A673 (cell line): ENCODE measurements around the gene FYTTD1.

ENCODE experiments used
- EZH2 ChIP-seq: fragments of 200-600 bp; sonication (generic); IDR thresholded peaks from 2 replicates; pipeline ENCODE4 v1.6.1; 2017; ENCODE audit warnings: borderline replicate concordance, low read depth, mild to moderate bottlenecking, mixed read lengths, antibody characterized with exemption, low read length; ENCODE audit not compliant: poor library complexity, severe bottlenecking
- TF ChIP-seq, protein P1 (sequence below): fragments of 300-800, 200-600 bp; sonication (generic); conservative IDR thresholded peaks from 2 replicates; pipeline ENCODE4 v1.5.1; 2017; ENCODE audit warnings: low read depth, mild to moderate bottlenecking, antibody characterized with exemption, low read length, moderate library complexity, mixed read lengths

DNA sequence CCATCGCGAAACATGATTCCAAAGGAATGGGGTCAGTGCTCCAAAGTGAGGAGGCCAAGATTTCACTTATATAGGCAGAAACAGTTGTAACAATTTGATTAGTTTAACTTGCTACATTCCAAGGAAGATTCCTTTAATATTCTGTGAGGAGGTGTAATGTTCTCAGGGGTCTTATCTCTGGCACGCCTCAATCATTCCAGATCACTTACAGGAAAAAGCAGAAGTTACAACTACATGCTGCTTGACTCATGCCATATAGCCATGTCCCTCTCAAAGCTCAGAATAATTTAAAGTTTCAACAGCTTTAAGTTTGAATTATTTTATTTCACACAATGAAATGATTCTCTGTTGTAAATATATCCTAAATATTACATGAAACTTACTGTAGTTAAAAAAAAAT is 3.5 kb upstream of the FYTTD1 start:
- TF ChIP-seq EZH2 = no peak
- TF ChIP-seq, protein P1, sequence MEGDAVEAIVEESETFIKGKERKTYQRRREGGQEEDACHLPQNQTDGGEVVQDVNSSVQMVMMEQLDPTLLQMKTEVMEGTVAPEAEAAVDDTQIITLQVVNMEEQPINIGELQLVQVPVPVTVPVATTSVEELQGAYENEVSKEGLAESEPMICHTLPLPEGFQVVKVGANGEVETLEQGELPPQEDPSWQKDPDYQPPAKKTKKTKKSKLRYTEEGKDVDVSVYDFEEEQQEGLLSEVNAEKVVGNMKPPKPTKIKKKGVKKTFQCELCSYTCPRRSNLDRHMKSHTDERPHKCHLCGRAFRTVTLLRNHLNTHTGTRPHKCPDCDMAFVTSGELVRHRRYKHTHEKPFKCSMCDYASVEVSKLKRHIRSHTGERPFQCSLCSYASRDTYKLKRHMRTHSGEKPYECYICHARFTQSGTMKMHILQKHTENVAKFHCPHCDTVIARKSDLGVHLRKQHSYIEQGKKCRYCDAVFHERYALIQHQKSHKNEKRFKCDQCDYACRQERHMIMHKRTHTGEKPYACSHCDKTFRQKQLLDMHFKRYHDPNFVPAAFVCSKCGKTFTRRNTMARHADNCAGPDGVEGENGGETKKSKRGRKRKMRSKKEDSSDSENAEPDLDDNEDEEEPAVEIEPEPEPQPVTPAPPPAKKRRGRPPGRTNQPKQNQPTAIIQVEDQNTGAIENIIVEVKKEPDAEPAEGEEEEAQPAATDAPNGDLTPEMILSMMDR = no peak
